Measurements from ENCODE around the gene ZNF536.

GRCh38 chr19:30373593-30373992 is 1.4 kb downstream of the ZNF536 start:
- no peak for TF ChIP-seq CTCF (conservative IDR thresholded peaks at IDR 0.05; ENCODE audit: low read depth, low read length)
- no peak for TF ChIP-seq RFX5 (IDR thresholded peaks at IDR 0.05; ENCODE audit: low read depth, low read length)
- TF ChIP-seq RAD21 (IDR thresholded peaks at IDR 0.05; ENCODE audit: low read length): no peak
- no peak for TF ChIP-seq POLR2A (IDR thresholded peaks at IDR 0.05; ENCODE audit: low read depth, low read length)
- no peak for TF ChIP-seq CEBPB (IDR thresholded peaks at IDR 0.05; ENCODE audit: low read depth, low read length)
- TF ChIP-seq USF2 (IDR thresholded peaks at IDR 0.05; ENCODE audit: low read depth, low read length): no peak
- TF ChIP-seq SMC3 (IDR thresholded peaks at IDR 0.05; ENCODE audit: low read depth, low read length): no peak
- TF ChIP-seq RCOR1 (IDR thresholded peaks at IDR 0.05; ENCODE audit: insufficient replicate concordance, low read length): no peak
- no peak for TF ChIP-seq MXI1 (IDR thresholded peaks at IDR 0.05; ENCODE audit: borderline replicate concordance, low read depth, low read length)
- TF ChIP-seq BHLHE40 (IDR thresholded peaks at IDR 0.05; ENCODE audit: low read depth, low read length): no peak
- no peak for TF ChIP-seq ELK1 (IDR thresholded peaks at IDR 0.05; ENCODE audit: borderline replicate concordance, low read depth, low read length)
- no peak for TF ChIP-seq MAFK (IDR thresholded peaks at IDR 0.05; ENCODE audit: low read depth, low read length)
- TF ChIP-seq FOS (IDR thresholded peaks at IDR 0.05; ENCODE audit: low read depth, low read length): no peak

Data from IMR-90 (cell line).